Measurements from ENCODE around the gene ORM1.

DNA sequence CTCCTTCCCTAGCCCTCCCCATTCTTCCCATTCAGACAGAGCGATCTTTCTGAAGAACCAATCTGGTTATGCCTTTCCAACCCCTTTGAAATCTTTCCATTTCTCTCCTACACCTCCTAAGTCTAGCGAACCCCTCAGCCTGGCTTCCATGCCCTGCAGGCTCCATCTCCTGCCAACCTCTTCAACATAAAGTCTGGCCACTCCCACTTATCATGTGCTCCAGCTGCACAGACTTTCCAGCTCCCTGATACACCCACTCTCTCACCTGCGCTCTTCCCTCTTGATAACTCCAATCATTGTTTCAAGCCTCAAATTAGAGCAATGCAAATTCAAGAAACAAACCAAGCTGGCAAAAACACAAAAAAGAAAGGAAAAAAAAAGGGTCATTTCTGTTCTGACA, 3.8 kb upstream of the ORM1 start:
- TF ChIP-seq GATA3 (IDR thresholded peaks at IDR 0.05; ENCODE audit: low read depth, low read length) (no peak), GATA2 (IDR thresholded peaks at IDR 0.05; ENCODE audit: low read depth, low read length) (no peak)

All from SH-SY5Y (cell line).